Measurements from ENCODE around the gene ZCWPW2. TPM values are rescaled to one million over a fixed set of nuclear protein-coding genes. Genes with fewer than 3 reads are reported as not detected.

Gene ZCWPW2
- total RNA-seq, 3 donors from 2014 or later (not counting 1 experiment from before 2014, with no cell fraction given), result 0.43 TPM; not detected in 2

GRCh38 chr3:28376424-28376823 lies 27.9 kb downstream of the ZCWPW2 start:
- intact Hi-C loops (cut with micrococcal nuclease), result no loop called here
- Histone ChIP-seq H3K27ac (ENCODE audit: low read length) (no peak overlapping the region), H3K27me3 (ENCODE audit: control insufficient read depth, insufficient read depth, low read length) (peaks cover 3% of the 10 kb centered on the region), H3K4me1 (ENCODE audit: control insufficient read depth, insufficient read depth, low read length) (no peaks in the 10 kb centered on the region), H3K36me3 (ENCODE audit: control insufficient read depth, insufficient read depth, low read length) (no peaks in the 10 kb centered on the region), H3K9me3 (ENCODE audit: control insufficient read depth, insufficient read depth, low read length) (no peaks in the 10 kb centered on the region), H3K4me3 (ENCODE audit: low read length) (no peak overlapping the region)
- no peaks in the 10 kb centered on the region for H3K4me1 Mint-ChIP-seq
- no peak for TF ChIP-seq CTCF (IDR thresholded peaks at IDR 0.05)
- H3K27ac Mint-ChIP-seq, result no peak overlapping the region
- H3K36me3 Mint-ChIP-seq, result peaks cover 5% of the 10 kb centered on the region
- no peak for ATAC-seq
- DNase-seq, result no peak
- no peak overlapping the region for H3K4me3 Mint-ChIP-seq
- peaks cover 0 to 3% of the 10 kb centered on the region in 2 donors for H3K9me3 Mint-ChIP-seq
- peaks cover 14 to 25% of the 10 kb centered on the region in 2 donors for H3K27me3 Mint-ChIP-seq (ENCODE audit: low read depth in 2 of 2)
- 80% methylated on average over 2 of the region's 4 CpGs for WGBS (ENCODE audit: insufficient coverage)

GRCh38 chr3:28386049-28386448 lies 37.5 kb downstream of the ZCWPW2 start:
- Histone ChIP-seq H3K27me3 (ENCODE audit: control insufficient read depth, insufficient read depth, low read length) (peaks cover 2% of the 10 kb centered on the region), H3K36me3 (ENCODE audit: control insufficient read depth, insufficient read depth, low read length) (no peaks in the 10 kb centered on the region), H3K4me3 (ENCODE audit: low read length) (no peak overlapping the region), H3K27ac (ENCODE audit: low read length) (no peak overlapping the region), H3K9me3 (ENCODE audit: control insufficient read depth, insufficient read depth, low read length) (no peaks in the 10 kb centered on the region), H3K4me1 (ENCODE audit: control insufficient read depth, insufficient read depth, low read length) (no peaks in the 10 kb centered on the region)
- ATAC-seq (no peak), DNase-seq (no peak)
- Mint-ChIP-seq H3K27ac (no peak overlapping the region), H3K27me3 (ENCODE audit: low read depth in 2 of 2) (peaks cover 0 to 7% of the 10 kb centered on the region in 2 donors), H3K9me3 (peaks cover 2 to 4% of the 10 kb centered on the region in 2 donors), H3K36me3 (no peaks in the 10 kb centered on the region), H3K4me1 (no peaks in the 10 kb centered on the region), H3K4me3 (no peak overlapping the region)
- no peak for TF ChIP-seq CTCF (IDR thresholded peaks at IDR 0.05)
- intact Hi-C loops (cut with micrococcal nuclease), result no loop called here
- WGBS (ENCODE audit: insufficient coverage), result 87% methylated on average over 5 of the region's 5 CpGs

GRCh38 chr3:28388978-28389377 lies 40.5 kb downstream of the ZCWPW2 start:
- no peak for TF ChIP-seq CTCF (IDR thresholded peaks at IDR 0.05)
- WGBS (ENCODE audit: insufficient coverage), result 100% methylated on average over 1 of the region's 1 CpG
- Histone ChIP-seq H3K4me1 (ENCODE audit: control insufficient read depth, insufficient read depth, low read length) (no peaks in the 10 kb centered on the region), H3K27me3 (ENCODE audit: control insufficient read depth, insufficient read depth, low read length) (no peaks in the 10 kb centered on the region), H3K27ac (ENCODE audit: low read length) (no peak overlapping the region), H3K36me3 (ENCODE audit: control insufficient read depth, insufficient read depth, low read length) (no peaks in the 10 kb centered on the region), H3K4me3 (ENCODE audit: low read length) (no peak overlapping the region), H3K9me3 (ENCODE audit: control insufficient read depth, insufficient read depth, low read length) (no peaks in the 10 kb centered on the region)
- intact Hi-C loops (cut with micrococcal nuclease), result no loop called here
- peaks cover 9 to 17% of the 10 kb centered on the region in 2 donors for H3K9me3 Mint-ChIP-seq
- peaks cover 23% of the 10 kb centered on the region for H3K36me3 Mint-ChIP-seq
- H3K27ac Mint-ChIP-seq, result no peak overlapping the region
- no peak for ATAC-seq
- H3K4me3 Mint-ChIP-seq, result no peak overlapping the region
- H3K4me1 Mint-ChIP-seq, result no peaks in the 10 kb centered on the region
- DNase-seq, result no peak
- H3K27me3 Mint-ChIP-seq (ENCODE audit: low read depth in 2 of 2), result peaks cover 7 to 13% of the 10 kb centered on the region in 2 donors

- 94% methylated on average over 3 of the region's 3 CpGs for WGBS (ENCODE audit: insufficient coverage)
- H3K9me3 Mint-ChIP-seq, result peaks cover 16 to 21% of the 10 kb centered on the region in 2 donors
- peaks cover 44% of the 10 kb centered on the region for H3K36me3 Mint-ChIP-seq
- Histone ChIP-seq H3K4me3 (ENCODE audit: low read length) (no peak overlapping the region), H3K4me1 (ENCODE audit: control insufficient read depth, insufficient read depth, low read length) (no peaks in the 10 kb centered on the region), H3K36me3 (ENCODE audit: control insufficient read depth, insufficient read depth, low read length) (no peaks in the 10 kb centered on the region), H3K27me3 (ENCODE audit: control insufficient read depth, insufficient read depth, low read length) (no peaks in the 10 kb centered on the region), H3K27ac (ENCODE audit: low read length) (no peak overlapping the region), H3K9me3 (ENCODE audit: control insufficient read depth, insufficient read depth, low read length) (peaks cover 14% of the 10 kb centered on the region)
- peaks cover 0 to 5% of the 10 kb centered on the region in 2 donors for H3K27me3 Mint-ChIP-seq (ENCODE audit: low read depth in 2 of 2)
- ATAC-seq (no peak), DNase-seq (no peak)
- intact Hi-C loops (cut with micrococcal nuclease), result no loop called here
- no peak overlapping the region for H3K27ac Mint-ChIP-seq
- H3K4me3 Mint-ChIP-seq, result no peak overlapping the region
- TF ChIP-seq CTCF (IDR thresholded peaks at IDR 0.05), result no peak
- H3K4me1 Mint-ChIP-seq, result no peaks in the 10 kb centered on the region
These were observed 50.7 kb downstream of the ZCWPW2 start for GRCh38 chr3:28399206-28399605.

Data from natural killer cell (primary cell).